NK-92 treated with Interleukin-12 subunit alpha and Interleukin-12 subunit beta, amount 100 ng/mL, for 24 hours (cell line): Measurements from ENCODE around the gene TMTC4.

ENCODE experiments used
- DNase-seq: peaks from one replicate; lab custom pipeline; 2025; lab: John Stamatoyannopoulos, UW

The TMTC4 gene

DNA sequence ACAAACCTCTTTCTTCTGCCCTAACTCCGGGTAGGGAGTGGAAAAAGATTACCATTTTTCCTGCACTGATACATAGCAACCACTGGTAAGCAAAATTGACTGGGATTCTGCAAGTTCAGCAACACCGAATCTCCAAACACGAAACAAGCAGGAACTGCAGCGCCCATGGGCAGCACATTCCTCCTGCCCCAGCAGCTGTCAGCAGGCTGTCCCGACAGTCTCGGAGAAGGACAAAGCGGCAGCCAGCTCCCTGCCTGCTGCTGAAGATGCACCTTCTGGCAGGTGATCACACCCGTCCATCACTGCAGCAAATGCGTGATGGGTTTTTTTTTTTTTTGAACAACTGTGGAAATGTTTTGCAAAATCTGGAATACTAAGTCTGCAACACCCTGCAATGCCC, 6.7 kb downstream of the TMTC4 start:
- no peak for DNase-seq

DNA sequence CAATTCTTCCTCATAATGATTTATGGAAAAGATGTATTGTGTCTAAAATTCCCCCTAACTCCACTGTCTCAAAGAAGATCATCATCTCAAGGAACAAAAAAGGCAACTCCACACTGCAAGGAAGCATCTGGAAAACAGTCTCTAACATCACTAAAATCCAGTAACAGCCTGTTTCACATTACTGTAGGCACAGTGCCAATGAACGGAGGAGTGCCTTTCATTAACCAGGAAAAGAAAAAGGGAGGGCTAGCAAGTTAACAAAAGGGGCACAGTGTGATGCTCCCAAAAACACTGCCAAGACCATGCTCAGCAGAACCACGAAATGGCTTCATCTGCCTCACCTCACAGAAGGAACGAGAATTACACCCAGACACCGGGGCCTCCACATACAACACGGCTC, 8.5 kb downstream of the TMTC4 start:
- DNase-seq: no peak

DNA sequence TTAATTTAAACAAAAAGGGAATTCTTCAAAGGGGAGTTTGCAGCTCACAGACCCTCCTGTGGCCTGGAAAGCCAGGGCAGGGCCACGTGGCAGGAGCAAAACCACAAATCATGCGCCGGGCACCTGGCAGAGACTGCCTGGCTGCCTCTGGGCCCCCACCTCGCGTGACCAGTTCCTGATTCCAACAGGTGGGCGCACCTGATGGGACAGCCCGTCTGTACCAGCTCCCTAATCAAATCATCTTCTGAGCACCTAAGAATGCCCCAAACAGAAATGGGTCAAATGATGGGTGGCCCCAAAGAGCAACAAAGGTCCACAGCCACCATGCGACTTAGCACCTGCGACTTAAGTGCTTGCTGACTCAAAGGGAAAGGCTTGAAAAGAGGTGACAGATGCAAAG, 9.2 kb downstream of the TMTC4 start:
- no peak for DNase-seq

DNA sequence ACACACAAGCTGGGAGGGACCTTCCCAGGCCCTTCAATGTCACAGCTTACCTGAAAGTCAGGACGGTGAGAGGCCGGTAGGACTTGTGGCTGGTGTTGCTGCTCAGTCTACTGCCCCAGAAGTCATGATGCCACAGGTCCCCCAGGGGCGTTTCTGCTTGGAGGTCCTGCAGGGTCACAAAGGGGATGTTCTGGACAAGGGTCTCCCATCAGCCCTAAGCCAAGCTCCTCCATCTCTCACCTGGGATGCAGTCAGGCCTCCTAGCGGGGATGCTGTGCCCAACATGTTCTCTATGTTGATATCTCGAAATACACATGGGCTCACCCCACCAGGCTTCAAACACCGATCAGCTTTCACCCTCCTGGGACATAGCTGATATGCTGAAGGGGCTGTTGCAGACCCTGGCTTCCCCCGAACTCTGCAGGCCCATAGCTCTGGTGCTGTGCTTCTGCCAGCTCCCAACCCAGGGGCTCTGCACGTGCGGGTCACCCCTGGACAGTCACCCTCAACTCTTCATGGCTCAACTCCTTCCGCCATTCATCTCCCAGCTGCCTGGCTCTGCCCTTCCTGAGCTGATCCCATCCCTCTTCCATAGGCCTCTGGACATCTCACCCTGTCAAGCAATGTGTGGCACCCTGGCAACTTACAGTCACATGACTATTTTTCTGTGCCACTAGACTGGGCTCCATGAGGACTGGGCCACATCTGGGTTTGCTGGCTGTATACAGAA, 10.3 kb downstream of the TMTC4 start:
- no peak for DNase-seq

DNA sequence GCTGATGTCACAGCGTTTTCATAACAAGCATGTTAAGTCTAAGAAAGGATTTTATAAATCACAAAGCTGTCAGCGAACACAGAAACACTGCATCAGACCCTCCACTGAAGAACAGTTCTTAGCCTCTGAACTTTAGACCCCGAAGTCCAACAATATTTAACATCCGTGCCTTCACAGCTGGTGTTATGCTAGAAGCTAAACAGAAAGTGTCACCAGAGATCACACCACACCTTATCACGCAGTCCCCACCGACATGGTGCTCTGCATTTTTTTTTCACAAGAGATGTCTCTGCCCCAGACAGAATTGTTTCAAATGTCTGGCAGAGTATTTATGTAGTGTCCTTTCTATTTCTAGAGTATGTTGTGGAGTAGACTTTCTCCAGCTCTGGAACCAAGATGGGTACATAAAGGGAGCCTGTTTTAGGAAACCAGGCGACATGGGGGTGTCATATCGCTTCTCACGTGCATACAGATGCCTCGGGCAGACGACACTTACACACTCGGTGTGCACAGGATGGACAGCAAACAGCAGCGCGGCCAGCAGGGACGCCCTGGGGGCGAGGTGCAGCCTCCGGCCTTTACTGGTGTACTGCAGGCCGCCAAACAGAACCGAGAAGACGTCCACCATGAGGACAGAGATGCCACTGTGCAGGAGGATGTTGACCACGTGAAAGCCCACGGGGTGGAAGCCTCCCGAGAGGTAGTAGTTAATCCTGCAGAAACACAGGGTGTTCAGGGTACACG, 12.0 kb downstream of the TMTC4 start:
- no peak for DNase-seq

DNA sequence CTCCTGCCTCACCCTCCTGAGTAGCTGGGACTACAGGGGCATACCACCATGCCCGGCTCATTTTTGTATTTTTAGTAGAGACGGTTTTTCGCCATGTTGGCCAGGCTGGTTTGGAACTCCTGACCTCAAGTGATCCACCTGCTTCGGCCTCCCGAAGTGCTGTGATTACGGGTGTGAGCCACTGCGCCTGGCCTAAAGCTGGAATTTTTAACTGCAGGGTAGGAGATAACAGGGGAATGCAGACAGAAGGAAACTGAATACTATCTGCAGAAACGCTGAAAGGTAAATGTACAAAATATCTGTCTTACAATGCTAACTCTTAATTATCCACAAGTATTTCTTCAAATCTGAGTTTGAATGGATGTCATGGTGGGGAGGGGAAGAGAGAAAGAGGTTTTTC, 13.8 kb downstream of the TMTC4 start:
- no peak for DNase-seq

DNA sequence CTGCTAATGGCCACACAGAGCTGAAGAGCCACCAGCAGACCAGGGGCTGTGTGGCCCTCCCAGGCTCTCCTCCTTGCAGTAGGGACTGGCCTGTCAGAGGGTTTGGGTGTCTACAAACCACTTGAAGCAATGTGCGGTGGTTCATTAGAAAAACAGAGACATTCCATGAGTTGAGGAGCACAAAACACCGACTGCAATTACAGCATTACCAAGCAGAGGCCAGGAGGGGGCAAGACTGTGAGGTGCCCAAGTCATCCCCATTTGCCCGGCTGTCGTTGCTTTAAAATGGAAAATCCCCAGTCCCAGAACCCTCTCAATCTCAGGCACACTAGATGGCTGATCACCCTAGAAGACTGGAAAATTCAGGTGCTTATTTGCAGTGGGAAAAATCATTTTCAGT, 15.0 kb downstream of the TMTC4 start:
- DNase-seq: no peak

DNA sequence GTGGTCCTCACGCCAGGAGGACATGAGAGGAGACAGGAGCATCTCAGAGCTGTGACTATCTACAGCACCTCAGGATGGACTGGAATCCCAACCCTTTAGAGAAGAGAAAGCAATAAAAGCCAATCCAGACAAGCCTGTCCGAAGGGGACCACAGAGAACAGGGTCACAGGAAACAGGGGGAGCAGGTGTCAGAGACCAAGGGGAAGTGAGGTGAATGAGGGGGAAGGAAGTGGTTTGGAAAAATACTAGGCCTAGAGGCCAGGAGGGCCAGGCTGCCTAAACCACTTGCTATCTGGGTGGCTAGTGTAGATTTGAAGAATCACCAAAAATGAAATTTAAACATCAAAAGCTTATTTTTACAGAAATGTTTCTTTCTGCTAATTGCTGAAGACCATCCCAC, 16.2 kb downstream of the TMTC4 start:
- peak; percentile 50 for DNase-seq

DNA sequence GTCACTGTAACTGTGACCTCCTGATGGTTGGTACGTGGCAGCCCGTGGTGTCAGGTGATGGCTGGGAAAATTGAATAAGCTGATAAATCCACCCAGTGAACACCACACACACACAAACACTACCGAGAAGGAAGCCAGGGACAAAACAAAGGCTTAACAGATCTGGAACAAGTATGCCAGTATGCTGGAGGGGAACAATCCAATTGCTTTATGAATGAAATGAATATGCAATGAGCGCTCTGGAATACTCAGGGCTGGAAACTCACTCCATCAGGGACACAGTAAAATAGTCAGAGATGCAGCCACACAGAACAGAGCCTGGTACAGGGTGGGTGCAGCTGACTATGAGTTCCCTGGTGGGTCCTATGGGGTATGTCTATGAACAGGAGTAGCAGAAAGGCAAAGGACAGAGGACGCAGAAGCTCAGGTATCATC, 16.7 kb downstream of the TMTC4 start:
- DNase-seq: no peak

DNA sequence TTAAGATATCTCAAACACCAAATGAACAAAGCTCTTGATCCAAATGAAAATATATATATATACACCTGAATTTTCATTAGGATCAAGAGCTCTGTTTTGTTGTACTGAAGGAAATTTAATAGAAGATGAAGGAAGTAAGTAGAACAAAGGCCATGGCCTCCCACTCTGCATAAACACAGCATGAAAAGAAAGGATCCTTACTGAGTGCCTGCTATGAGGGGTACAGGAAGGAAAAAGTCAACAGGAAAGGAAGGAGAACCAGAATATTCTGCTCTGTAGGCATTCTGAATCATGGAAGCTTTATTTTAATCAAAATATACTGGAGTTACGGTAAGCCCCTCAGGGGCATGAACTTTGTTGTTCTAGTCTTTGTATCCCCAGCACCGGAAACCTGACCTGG, 22.1 kb downstream of the TMTC4 start:
- no peak for DNase-seq

DNA sequence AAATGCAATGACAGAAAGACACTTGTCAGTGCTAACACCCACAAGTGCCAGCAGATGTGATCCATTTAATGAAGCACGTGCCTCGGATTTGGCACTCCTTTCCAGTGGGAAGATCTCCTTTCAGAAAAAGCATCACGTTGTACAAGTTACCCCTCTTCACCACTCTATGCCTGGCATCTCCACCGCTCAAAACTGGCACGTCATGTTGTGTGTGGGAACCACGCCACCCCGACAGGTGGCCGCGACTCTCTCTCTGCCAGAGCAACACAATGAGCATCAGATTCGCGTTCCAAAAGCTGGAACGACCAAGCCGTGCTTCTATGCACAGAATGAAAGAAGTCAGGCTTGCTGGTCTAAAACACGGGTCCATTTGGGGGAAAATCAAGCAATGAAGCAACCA, 24.3 kb downstream of the TMTC4 start:
- no peak for DNase-seq

DNA sequence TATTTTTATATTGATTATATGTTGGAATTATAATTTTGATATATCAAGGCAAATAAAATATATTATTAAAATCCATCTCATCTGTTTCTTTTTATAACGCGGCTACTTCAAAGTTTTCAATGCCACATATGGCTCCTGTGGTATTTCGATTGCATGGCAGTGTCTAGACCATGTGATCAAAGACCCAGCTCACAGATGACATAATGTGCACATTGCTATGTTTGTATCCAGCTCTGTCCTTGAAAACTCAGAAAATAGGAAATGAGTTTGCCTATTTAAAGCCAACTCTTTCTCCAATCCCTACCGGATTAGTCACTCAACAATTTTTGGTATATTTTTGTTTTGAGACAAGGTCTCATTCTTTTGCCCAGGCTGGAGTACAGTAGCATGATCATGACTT, 26.2 kb downstream of the TMTC4 start:
- DNase-seq: no peak

DNA sequence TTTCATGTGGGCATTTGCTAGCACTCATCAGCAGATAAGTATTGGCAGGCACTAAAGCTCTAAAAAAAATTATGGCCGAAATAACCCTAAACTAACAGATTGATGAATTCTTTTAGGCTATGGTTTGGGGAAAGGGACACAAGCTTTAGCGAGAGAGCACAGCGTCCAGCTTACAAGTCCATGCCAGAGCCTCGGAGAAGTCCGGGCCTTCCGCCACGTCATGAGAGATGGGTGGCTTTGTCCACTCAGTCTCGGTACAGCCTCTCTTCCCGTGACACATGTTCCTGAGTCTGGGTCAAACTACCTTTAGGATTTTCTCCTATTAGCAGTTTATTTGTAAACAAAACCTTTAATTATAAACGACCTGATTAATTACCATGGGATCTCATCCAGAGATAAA, 27.7 kb downstream of the TMTC4 start:
- DNase-seq: no peak

DNA sequence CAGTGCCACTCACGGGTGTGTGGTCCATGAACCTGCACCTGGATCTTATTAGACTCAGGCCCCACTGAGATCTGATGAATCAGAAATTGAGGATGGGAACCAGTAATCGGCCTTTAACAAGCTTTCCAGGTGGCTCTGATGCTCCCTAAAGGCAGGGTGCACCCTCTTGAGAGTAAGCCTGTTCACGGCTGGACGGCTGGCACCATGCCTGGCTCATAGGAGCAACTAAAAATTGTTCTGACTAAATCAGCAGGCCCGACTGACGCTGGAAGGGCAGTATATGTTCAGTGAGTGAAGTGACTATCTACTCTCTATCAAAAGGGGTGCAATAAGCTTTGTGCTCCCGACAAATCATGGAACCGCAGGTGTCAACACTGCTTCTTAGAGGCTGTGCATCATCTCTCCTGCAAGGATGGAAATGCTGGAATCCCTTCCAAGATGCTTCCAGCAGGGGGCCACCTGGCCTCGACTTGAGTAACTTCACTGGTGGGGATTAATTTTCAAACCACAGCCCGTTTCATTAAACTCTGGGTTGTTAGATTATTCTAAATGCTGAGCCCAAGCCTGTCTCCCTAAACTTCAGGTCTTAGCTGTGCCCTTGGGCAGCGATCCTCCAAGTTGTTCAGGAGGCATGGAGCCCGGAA, 28.4 kb downstream of the TMTC4 start:
- DNase-seq: no peak

DNA sequence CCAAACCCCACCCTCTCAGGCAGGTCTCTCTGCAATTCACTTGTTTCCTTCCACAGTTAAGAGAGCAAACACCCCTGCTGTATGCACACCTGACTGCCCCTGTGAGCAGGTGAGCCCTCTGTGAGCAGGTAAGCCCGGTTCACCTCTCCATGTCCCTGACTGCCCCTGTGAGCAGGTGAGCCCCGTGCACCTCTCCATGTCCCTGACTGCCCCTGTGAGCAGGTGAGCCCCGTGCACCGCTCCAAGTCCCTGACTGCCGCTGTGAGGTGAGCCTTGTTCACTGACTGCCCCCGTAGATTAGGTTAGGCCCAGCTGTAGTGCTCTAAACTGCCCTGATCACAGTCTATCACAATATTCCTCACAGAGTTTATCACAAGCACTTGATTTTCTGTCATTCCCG, 29.2 kb downstream of the TMTC4 start:
- DNase-seq: no peak

DNA sequence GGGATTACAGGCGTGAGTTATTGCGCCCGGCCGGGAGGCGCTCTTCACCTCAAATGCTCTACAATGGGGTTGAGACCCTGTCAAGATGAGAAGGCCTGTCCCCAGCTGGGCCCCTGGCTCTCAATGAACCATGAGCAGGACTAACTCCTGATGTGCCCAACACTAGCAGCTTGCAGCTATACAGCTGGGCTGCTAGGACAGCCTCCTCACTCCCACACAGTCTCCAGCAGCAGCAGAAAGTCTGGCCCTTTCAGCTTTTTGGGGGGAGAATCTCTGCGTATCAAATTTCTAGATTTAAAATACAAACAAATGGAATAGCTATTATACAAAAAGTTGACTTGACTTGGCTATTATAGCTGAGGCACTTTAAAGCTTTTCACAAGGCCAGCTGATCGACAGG, 30.2 kb downstream of the TMTC4 start:
- no peak for DNase-seq

DNA sequence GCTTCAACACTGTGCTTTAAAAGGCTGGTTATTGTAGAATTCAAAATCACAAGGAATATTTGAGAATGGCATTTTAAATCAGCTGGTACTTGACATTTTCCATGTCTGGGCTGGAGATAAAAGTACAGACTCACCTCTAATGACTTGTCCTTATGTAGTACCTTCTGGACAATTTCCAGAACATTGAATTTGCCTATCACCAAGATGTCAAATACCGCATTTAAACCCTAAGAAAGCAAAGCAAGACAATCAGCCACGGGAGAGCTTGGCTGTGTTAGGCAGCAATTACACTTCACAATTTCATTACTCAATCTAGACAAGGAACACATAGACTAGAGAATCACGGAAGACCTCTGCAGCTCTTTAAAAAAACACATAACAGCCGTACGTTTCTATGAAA, 36.8 kb downstream of the TMTC4 start:
- DNase-seq: no peak

DNA sequence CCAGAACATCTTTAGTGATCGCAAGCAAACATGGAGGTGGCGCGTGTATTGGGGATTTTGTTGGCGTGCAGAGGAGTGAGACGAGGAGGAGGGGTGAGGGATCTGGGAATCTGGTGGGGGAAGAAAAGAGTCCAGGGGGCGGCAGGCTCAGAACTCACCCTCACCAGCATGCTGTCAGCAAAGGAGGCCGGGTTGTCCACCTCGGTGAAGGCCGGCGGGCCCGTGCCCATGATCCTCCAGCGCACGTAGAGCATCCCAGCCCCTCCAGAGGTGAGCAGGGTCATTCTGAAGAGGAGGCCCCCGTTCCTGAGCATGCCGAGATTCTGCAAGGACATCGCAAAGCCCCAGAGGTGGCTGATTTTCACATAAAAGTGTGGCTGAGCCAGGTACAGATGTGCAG, 37.2 kb downstream of the TMTC4 start:
- no peak for DNase-seq

DNA sequence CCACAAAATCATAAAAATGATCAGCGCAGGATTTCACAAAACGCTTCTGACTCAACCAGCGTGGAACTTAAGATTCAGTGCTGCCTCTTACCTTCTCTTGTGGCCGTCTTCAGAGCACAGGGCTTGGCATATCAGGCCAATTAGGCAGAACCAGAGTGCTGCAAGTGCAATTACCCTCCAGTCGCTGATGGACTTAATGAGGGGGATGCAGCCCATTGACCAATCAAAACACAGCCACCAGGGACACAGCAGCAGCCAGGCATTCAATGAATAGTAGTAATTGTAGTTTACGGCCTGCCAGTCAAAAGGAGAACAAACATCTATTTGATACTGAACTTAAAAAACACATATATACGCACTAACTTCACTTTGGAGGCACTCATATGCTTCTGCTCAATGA, 38.2 kb downstream of the TMTC4 start:
- DNase-seq: no peak

DNA sequence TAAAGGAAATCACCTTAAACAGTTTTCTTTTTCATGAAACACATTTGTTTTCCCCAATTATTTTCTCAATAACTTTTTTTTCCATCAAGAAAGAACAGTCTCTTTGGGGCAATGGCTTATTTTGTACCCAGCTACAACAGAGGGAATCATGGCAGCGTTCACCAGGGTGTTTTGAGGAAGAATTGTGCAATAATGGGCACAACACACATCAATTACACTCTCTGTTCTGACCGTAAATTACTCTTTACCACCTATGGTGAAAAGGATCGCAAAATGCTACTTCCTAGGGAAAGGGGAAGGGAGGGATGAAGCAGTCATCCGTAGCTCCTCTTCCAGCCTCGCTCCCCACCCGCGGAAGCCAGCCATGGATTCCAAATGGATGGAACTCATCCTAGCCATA, 38.6 kb downstream of the TMTC4 start:
- no peak for DNase-seq

DNA sequence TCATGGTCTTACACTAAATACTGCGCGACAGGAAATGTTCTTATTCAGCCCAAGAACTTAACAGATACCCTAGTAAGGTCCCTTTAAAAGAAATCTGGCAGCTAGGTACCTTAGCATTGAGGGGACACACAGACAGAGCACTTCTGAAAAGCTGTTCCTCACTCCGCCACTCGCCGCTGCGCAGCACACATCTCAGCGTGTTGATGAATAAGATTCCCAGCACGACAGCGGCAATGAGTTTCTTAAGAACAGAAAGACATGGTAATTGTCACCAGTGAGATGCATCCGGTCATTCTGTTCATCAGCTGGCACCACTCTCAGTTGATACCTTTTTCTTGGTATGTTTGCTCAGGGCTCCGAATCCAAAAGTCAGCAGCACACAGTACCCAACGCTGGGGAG, 39.9 kb downstream of the TMTC4 start:
- DNase-seq: no peak

DNA sequence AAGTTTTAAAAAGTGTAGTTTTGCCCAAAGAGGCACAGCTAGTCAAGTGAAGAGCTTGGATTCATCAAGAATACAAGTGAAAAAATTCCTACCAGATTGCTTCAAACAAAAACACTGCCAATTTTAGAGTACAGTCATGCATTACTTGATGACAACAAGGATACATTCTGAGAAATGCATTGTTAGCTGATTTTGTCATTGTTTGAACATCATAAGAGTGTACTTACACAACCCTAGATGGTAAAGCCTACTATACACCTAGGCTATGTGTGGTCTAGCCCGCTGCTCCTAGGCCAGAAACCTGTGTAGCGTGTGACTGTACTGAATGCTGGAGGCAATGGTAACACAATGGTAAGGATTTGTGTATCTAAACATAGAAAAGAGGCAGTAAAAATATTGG, 41.1 kb downstream of the TMTC4 start:
- DNase-seq: no peak

DNA sequence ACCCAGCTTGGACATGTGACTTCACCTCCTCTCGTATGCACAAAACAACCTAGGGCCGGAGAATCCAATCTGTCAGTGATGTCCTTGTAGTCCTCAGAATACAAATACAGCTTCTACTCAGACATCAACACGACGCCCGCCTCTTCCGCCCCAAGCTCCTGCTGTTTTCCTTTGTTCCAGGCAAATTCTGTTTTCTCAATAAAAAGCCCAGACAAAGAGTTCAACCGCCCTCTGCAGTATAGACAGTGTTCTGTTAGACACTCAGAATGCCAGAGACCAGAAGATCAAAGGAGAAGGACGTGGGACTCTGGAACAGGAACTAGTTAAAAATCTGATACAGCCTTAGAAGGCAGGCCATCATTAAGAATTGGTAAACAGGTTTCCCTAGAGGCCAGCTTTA, 44.0 kb downstream of the TMTC4 start:
- no peak for DNase-seq
